ENCODE data around the gene MYBPC2.

GRCh38 chr19:50455992-50456391 lies 23.3 kb downstream of the MYBPC2 start:
- TF ChIP-seq POLR2AphosphoS5 (IDR thresholded peaks at IDR 0.05; ENCODE audit: low read depth, low read length) = no peak
- no peak for TF ChIP-seq REST (IDR thresholded peaks at IDR 0.05; ENCODE audit: insufficient read depth in 1 of 2, low read depth in 2 of 2, low read length in 2 of 2)
